ENCODE results near the gene GPR137. TPM values are rescaled to one million over a fixed set of nuclear protein-coding genes. Genes with fewer than 3 reads are reported as not detected.

Gene GPR137
- total RNA-seq, 6 experiments from 2014 or later: 13.0 to 21.9 (median 17.8) TPM

DNA sequence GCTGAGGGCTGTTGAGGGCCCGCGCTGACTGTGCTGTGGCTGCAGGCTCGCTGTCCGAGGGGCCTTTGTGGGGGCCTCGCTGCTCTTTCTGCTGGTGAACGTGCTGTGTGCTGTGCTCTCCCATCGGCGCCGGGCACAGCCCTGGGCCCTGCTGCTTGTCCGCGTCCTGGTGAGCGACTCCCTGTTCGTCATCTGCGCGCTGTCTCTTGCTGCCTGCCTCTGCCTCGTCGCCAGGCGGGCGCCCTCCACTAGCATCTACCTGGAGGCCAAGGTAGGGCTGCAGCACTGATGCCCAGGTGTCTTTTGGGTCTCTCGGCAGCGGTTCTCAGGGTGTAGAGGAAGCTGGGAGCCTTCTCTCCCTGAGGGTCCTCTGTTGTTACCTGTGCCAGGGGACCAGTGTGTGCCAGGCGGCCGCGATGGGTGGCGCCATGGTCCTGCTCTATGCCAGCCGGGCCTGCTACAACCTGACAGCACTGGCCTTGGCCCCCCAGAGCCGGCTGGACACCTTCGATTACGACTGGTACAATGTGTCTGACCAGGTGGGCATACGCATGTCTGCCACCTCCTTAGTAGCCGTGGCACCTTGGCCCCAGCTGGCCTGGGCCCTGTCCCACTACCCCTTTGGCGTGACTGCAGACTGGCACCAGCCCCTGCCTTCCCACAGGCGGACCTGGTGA lies 2.2 kb downstream of the GPR137 start:
- H3K27ac ChIP-seq: no peak overlapping the region
- H3K9me3 ChIP-seq: no peaks in the 10 kb centered on the region
- no peak for TF ChIP-seq POLR2A (IDR thresholded peaks at IDR 0.05)
- TF ChIP-seq, protein P1, sequence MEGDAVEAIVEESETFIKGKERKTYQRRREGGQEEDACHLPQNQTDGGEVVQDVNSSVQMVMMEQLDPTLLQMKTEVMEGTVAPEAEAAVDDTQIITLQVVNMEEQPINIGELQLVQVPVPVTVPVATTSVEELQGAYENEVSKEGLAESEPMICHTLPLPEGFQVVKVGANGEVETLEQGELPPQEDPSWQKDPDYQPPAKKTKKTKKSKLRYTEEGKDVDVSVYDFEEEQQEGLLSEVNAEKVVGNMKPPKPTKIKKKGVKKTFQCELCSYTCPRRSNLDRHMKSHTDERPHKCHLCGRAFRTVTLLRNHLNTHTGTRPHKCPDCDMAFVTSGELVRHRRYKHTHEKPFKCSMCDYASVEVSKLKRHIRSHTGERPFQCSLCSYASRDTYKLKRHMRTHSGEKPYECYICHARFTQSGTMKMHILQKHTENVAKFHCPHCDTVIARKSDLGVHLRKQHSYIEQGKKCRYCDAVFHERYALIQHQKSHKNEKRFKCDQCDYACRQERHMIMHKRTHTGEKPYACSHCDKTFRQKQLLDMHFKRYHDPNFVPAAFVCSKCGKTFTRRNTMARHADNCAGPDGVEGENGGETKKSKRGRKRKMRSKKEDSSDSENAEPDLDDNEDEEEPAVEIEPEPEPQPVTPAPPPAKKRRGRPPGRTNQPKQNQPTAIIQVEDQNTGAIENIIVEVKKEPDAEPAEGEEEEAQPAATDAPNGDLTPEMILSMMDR (IDR thresholded peaks at IDR 0.05): no peak
- DNase-seq (no peak), ATAC-seq (no peak)
- H3K36me3 ChIP-seq: no peaks in the 10 kb centered on the region
- H3K4me3 ChIP-seq: no peak overlapping the region
- intact Hi-C loops (cut with DNase I): no loop called here
- 91% methylated on average over 6 of the region's 33 CpGs for WGBS (ENCODE audit: insufficient coverage, low coverage, low lambda C conversion rate, missing lambda C conversion rate)
- H3K4me1 ChIP-seq: peaks cover 0 to 24% (median 6%) of the 10 kb centered on the region in 4 donors
- peaks cover 0 to 4% of the 10 kb centered on the region in 2 donors for H3K27me3 ChIP-seq

DNA sequence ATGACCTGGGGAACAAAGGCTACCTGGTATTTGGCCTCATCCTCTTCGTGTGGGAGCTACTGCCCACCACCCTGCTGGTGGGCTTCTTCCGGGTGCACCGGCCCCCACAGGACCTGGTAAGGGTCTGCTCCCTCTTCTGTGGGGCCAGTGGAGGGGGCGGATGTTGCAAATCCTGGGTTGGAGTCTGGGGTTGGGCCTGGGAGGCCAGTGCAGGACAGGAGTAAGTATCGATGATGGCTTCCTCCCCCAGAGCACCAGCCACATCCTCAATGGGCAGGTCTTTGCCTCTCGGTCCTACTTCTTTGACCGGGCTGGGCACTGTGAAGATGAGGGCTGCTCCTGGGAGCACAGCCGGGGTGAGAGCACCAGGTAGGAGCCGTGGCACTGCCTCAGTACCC lies 2.7 kb downstream of the GPR137 start:
- intact Hi-C loops (cut with DNase I): no loop called here
- DNase-seq: no peak
- H3K27ac ChIP-seq: no peak overlapping the region
- peaks cover 0 to 5% of the 10 kb centered on the region in 2 donors for H3K27me3 ChIP-seq
- no peaks in the 10 kb centered on the region for H3K9me3 ChIP-seq
- no peak overlapping the region for H3K4me3 ChIP-seq
- no peak for ATAC-seq
- no peak for TF ChIP-seq POLR2A (IDR thresholded peaks at IDR 0.05)
- TF ChIP-seq, protein P1 (IDR thresholded peaks at IDR 0.05): no peak
- peaks cover 0 to 24% (median 6%) of the 10 kb centered on the region in 4 donors for H3K4me1 ChIP-seq
- WGBS (ENCODE audit: insufficient coverage, low coverage, low lambda C conversion rate, missing lambda C conversion rate): no CpG with 5 or more reads among the region's 9 CpGs
- no peaks in the 10 kb centered on the region for H3K36me3 ChIP-seq

DNA sequence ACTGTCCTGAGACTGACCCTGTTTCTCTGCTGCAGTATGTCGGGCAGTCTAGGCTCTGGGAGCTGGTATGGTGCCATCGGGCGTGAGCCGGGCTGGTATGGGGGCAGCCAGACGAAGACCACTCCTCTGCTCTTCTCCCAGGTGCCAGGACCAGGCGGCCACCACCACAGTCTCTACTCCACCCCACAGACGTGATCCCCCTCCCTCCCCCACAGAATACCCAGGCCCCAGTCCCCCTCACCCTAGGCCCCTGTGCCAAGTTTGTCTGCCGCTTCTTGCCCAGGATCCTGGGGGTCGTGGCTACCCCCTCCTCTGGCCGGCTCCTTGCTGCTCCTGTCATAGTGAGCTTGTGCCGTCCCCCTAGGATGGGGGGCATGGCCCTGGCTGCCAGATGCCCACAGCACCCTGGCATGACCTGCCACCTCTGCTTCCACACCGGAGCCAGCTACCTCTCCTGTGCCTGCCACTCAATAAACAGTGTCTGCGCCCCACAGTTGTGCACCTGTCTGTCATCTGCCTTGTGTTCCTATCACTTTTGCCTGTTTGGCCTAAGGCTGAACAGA lies 3.4 kb downstream of the GPR137 start:
- Histone ChIP-seq H3K9me3 (no peaks in the 10 kb centered on the region), H3K27ac (no peak overlapping the region), H3K36me3 (no peaks in the 10 kb centered on the region), H3K4me3 (no peak overlapping the region), H3K27me3 (peaks cover 0 to 8% of the 10 kb centered on the region in 2 donors), H3K4me1 (peaks cover 0 to 21% (median 6%) of the 10 kb centered on the region in 4 donors)
- ATAC-seq: no peak
- WGBS (ENCODE audit: insufficient coverage, low coverage, low lambda C conversion rate, missing lambda C conversion rate): no CpG with 5 or more reads among the region's 13 CpGs
- intact Hi-C loops (cut with DNase I): no loop called here
- peak in 1 of 3 donors; percentile 45 for DNase-seq
- TF ChIP-seq, protein P1 (IDR thresholded peaks at IDR 0.05): no peak
- TF ChIP-seq POLR2A (IDR thresholded peaks at IDR 0.05): no peak

DNA sequence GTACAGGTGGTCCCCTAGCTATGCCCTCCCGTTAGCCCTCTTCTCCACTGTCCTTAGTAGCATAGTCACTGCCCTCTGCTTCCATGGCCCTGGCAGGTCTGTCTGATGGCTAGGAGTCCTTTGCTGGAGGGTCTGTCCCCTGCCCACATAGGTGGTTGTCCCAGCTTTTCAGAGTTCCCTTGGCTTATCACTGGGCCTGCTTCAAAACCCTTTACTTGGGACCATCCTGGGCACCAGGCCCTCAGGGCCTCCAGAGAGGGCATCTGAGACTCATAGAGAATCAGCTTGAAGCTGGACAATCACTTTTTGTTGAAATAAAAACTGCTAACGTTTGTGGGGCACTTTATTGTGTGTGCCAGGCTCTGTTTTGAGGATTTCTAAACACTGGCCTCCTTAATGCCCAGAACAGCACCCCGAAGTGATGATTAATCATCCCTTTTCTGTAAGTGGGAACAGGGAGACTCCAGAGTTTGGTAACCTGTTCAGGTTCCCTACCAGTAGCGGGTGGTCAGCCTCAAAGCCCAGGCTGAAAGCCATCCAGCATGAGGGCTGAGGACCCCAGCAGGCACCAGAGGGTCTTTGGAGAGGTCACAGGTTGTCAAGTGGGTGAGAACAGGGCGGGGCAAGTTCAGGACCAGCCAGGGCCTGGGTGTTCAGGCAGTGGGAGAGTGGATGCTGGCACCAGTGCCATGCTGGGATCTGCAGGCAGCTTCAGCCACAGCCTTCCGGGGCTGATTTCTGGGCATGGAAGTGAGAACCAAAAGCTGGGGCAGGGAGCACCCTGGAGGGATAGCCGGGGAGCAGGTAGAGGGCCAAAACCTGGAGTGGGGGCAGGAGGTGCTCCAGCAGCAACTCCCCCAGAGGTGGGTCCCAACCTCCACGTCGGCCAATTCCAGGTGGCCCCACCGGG lies 5.0 kb downstream of the GPR137 start:
- H3K27ac ChIP-seq: no peak overlapping the region
- H3K9me3 ChIP-seq: no peaks in the 10 kb centered on the region
- no peak for TF ChIP-seq POLR2A (IDR thresholded peaks at IDR 0.05)
- TF ChIP-seq, protein P1 (IDR thresholded peaks at IDR 0.05): no peak
- peaks cover 0 to 10% of the 10 kb centered on the region in 2 donors for H3K27me3 ChIP-seq
- WGBS (ENCODE audit: insufficient coverage, low coverage, low lambda C conversion rate, missing lambda C conversion rate): 52% methylated on average over 4 of the region's 10 CpGs
- no peaks in the 10 kb centered on the region for H3K36me3 ChIP-seq
- intact Hi-C loops (cut with DNase I): no loop called here
- H3K4me3 ChIP-seq: no peak overlapping the region
- no peak for DNase-seq
- peaks cover 0 to 19% (median 5%) of the 10 kb centered on the region in 4 donors for H3K4me1 ChIP-seq
- ATAC-seq: no peak

All from right lobe of liver (tissue), 6 donors.